Measurements from ENCODE around the gene FBXO27. TPM values are rescaled to one million over a fixed set of nuclear protein-coding genes. Genes with fewer than 3 reads are reported as not detected.
"Not testable (repeated sequence)": the region's sequence is repeated elsewhere in the genome, so short reads cannot be mapped to it uniquely, and the experiment has no call there.

The FBXO27 gene
- total and polyA plus RNA-seq, 2 donors (not counting 1 experiment from before 2014, with no cell fraction given), result 0.83 to 3.6 TPM

DNA sequence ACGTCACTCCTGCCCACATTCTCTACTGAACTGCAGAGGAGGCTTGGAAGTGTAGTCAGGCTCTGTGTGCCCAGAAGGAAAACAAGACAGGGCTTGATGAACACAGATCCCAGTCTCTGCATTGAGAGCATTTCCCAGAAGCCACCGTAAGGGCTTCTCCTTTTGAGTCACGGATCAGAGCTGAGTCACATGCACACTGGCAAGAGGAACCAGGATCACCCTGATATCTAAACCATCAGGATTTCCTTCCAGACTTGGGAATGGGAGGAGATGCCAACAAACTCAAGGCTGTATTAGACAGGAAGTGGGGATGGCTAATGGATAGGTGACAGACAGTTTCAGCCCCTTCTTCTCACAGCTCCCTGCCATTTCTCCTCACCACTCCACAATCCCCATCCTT, 39.1 kb downstream of the FBXO27 start:
- no peak overlapping the region for H3K9ac ChIP-seq (ENCODE audit: insufficient read depth, low read length)
- H3K27me3 ChIP-seq (ENCODE audit: control insufficient read depth, insufficient read depth, low read length), result no peaks in the 10 kb centered on the region
- no peaks in the 10 kb centered on the region for H3K79me2 ChIP-seq (ENCODE audit: control insufficient read depth, insufficient read depth, low read length)
- no peaks in the 10 kb centered on the region for H3K9me3 ChIP-seq (ENCODE audit: control insufficient read depth, insufficient read depth, low read depth, low read length)
- H3K27ac ChIP-seq (ENCODE audit: insufficient read depth, low read length), result no peak overlapping the region
- no peak overlapping the region for H3K4me2 ChIP-seq (ENCODE audit: extremely low read depth, insufficient read depth, low read length)
- H3K36me3 ChIP-seq (ENCODE audit: control insufficient read depth, insufficient read depth, low read length), result no peaks in the 10 kb centered on the region
- peak in 1 of 2 donors; percentile 82 for DNase-seq (ENCODE audit: low read depth in 2 of 2)
- TF ChIP-seq EZH2 (IDR thresholded peaks at IDR 0.05; ENCODE audit: low read length, missing control alignments), result no peak
- TF ChIP-seq, protein P1, sequence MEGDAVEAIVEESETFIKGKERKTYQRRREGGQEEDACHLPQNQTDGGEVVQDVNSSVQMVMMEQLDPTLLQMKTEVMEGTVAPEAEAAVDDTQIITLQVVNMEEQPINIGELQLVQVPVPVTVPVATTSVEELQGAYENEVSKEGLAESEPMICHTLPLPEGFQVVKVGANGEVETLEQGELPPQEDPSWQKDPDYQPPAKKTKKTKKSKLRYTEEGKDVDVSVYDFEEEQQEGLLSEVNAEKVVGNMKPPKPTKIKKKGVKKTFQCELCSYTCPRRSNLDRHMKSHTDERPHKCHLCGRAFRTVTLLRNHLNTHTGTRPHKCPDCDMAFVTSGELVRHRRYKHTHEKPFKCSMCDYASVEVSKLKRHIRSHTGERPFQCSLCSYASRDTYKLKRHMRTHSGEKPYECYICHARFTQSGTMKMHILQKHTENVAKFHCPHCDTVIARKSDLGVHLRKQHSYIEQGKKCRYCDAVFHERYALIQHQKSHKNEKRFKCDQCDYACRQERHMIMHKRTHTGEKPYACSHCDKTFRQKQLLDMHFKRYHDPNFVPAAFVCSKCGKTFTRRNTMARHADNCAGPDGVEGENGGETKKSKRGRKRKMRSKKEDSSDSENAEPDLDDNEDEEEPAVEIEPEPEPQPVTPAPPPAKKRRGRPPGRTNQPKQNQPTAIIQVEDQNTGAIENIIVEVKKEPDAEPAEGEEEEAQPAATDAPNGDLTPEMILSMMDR (conservative IDR thresholded peaks at IDR 0.05 in 1 of 2, IDR thresholded peaks at IDR 0.05 in 1 of 2; ENCODE audit: low read depth in 1 of 2, low read length in 2 of 2), result no peak
- peak overlapping the region; percentile 32 for H2AFZ ChIP-seq (ENCODE audit: low read length)
- H4K20me1 ChIP-seq (ENCODE audit: control insufficient read depth, extremely low read depth, insufficient read depth, low read length), result no peaks in the 10 kb centered on the region
- H3K4me1 ChIP-seq (ENCODE audit: control insufficient read depth, extremely low read depth, insufficient read depth, low read length), result no peaks in the 10 kb centered on the region
- no peak overlapping the region for H3K4me3 ChIP-seq (replicated peaks in 1 of 4; ENCODE audit: control extremely low read depth in 1 of 4, insufficient read depth in 1 of 4, low read depth in 3 of 4, low read length in 4 of 4)

DNA sequence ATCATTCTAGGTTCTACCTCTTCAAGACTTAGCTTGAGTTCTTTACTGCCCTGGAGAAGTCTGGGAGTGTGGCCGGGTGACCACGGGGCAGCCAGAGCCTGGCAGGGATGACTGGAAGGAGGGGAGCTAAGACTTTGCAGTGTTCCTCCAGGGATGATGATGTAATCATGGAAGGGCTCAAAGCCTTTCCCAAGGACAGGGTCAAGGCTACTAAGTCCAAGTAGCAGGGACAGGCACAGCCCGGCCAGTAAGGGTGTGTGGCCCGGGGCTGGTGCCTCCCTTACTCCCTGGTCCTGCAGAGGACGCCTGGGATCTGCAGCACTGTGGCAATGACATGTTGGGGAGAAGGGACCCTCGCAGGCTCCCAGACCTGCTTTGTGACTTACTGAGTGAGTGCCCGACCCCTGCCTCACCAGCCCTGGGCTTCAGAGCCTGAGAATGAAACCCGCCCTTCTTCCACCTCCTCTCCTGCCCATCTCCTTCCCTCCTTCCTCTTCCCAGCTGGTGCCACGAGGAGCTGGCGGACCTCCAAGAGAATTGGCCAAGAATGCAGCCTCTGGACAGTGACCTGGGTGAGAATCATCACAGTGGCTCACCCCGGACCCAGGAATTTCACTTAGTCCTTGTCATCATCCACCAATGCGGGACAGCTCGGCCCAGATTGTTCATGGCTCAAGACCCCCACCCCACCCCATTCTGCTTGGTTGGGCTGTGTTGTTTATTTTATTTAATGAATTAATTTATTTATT, 41.2 kb downstream of the FBXO27 start:
- no peak for TF ChIP-seq EZH2 (IDR thresholded peaks at IDR 0.05; ENCODE audit: low read length, missing control alignments)
- TF ChIP-seq, protein P1 (conservative IDR thresholded peaks at IDR 0.05 in 1 of 2, IDR thresholded peaks at IDR 0.05 in 1 of 2; ENCODE audit: low read depth in 1 of 2, low read length in 2 of 2), result no peak
- DNase-seq (ENCODE audit: low read depth in 2 of 2), result no peak

DNA sequence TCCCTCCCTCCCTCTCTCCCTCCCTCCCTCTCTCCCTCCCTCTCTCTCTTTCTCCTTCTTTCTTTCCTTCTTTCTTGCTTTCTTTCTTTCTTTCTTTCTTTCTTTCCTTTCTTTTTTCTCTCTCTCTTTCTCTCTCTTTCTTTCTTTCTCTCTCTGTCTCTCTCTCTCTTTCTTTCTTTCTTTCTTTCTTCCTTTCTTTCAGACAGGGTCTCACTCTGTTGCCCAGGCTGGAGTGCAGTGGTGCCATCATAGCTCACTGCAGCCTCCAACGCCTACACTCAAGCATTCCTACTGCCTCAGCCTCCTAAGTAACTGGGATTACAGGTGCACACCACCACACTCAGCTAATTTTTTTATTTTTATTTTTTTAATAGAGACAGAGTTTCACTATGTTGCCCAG, 42.7 kb downstream of the FBXO27 start:
- H3K4me2 ChIP-seq (ENCODE audit: extremely low read depth, insufficient read depth, low read length); H3K4me1 ChIP-seq (ENCODE audit: control insufficient read depth, extremely low read depth, insufficient read depth, low read length); H3K9ac ChIP-seq (ENCODE audit: insufficient read depth, low read length); H3K27ac ChIP-seq (ENCODE audit: insufficient read depth, low read length); DNase-seq (ENCODE audit: low read depth in 2 of 2); H2AFZ ChIP-seq (ENCODE audit: low read length); H4K20me1 ChIP-seq (ENCODE audit: control insufficient read depth, extremely low read depth, insufficient read depth, low read length); H3K4me3 ChIP-seq (replicated peaks in 1 of 4; ENCODE audit: control extremely low read depth in 1 of 4, insufficient read depth in 1 of 4, low read depth in 3 of 4, low read length in 4 of 4); H3K27me3 ChIP-seq (ENCODE audit: control insufficient read depth, insufficient read depth, low read length); H3K36me3 ChIP-seq (ENCODE audit: control insufficient read depth, insufficient read depth, low read length); H3K9me3 ChIP-seq (ENCODE audit: control insufficient read depth, insufficient read depth, low read depth, low read length); H3K79me2 ChIP-seq (ENCODE audit: control insufficient read depth, insufficient read depth, low read length): not testable (repeated sequence)

More for the DNA sequence above, 41.2 kb downstream of the FBXO27 start:
- Histone ChIP-seq H3K4me2 (ENCODE audit: extremely low read depth, insufficient read depth, low read length) (no peak overlapping the region), H3K4me3 (replicated peaks in 1 of 4; ENCODE audit: control extremely low read depth in 1 of 4, insufficient read depth in 1 of 4, low read depth in 3 of 4, low read length in 4 of 4) (no peak overlapping the region), H3K36me3 (ENCODE audit: control insufficient read depth, insufficient read depth, low read length) (no peaks in the 10 kb centered on the region), H4K20me1 (ENCODE audit: control insufficient read depth, extremely low read depth, insufficient read depth, low read length) (no peaks in the 10 kb centered on the region), H3K27ac (ENCODE audit: insufficient read depth, low read length) (no peak overlapping the region), H3K79me2 (ENCODE audit: control insufficient read depth, insufficient read depth, low read length) (no peaks in the 10 kb centered on the region), H3K9me3 (ENCODE audit: control insufficient read depth, insufficient read depth, low read depth, low read length) (no peaks in the 10 kb centered on the region), H3K9ac (ENCODE audit: insufficient read depth, low read length) (no peak overlapping the region), H2AFZ (ENCODE audit: low read length) (no peak overlapping the region), H3K4me1 (ENCODE audit: control insufficient read depth, extremely low read depth, insufficient read depth, low read length) (no peaks in the 10 kb centered on the region), H3K27me3 (ENCODE audit: control insufficient read depth, insufficient read depth, low read length) (no peaks in the 10 kb centered on the region)
